Fibroblast of peridontal ligament (primary cell): ENCODE data around the gene ARHGEF11.
A peak's percentile ranks its signal among the peaks of the same experiment; 100 is the strongest.

Experiments used
- DNase-seq: peaks from one replicate; pipeline ENCODE4 v3.0.0-alpha.2; 2010; ENCODE audit errors: extremely low read depth

The ARHGEF11 gene

DNA sequence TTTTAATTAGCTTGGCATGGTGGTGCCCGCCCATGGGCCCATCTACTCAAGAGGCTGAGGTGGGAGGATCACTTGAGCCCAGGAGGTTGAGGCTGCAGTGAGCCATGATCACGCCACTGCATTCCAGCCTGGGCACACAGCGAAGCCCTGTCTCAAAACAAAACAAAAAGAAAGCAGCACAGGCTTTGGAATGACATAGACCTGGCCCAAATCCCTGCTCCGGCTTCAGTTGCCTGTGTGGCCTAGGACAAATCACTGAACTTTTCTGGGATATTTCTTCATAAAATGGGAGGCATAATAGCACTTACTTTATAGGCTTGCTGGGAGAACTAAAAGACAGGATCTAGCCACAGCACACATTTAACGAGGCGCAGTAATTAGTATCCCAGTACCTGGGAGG, 149.6 kb downstream of the ARHGEF11 start:
- no peak for DNase-seq

DNA sequence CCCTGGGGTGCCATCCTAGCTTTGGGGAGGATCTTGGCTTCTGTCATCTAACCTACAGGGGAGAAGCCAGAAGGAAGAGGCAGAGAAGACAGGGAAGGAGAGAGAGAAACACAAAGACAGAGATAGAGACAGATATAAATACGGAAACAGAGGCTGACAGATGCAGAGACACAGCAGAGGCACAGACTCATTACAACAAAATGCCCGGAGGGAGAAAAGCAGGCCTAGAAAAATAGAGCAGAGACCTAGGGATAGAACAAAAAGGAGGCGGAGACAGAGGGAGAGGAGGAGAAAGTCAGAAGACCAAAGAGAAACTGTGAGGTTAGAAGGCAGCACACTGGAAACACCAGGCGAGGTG, 150.1 kb downstream of the ARHGEF11 start:
- peak; percentile 52 for DNase-seq

DNA sequence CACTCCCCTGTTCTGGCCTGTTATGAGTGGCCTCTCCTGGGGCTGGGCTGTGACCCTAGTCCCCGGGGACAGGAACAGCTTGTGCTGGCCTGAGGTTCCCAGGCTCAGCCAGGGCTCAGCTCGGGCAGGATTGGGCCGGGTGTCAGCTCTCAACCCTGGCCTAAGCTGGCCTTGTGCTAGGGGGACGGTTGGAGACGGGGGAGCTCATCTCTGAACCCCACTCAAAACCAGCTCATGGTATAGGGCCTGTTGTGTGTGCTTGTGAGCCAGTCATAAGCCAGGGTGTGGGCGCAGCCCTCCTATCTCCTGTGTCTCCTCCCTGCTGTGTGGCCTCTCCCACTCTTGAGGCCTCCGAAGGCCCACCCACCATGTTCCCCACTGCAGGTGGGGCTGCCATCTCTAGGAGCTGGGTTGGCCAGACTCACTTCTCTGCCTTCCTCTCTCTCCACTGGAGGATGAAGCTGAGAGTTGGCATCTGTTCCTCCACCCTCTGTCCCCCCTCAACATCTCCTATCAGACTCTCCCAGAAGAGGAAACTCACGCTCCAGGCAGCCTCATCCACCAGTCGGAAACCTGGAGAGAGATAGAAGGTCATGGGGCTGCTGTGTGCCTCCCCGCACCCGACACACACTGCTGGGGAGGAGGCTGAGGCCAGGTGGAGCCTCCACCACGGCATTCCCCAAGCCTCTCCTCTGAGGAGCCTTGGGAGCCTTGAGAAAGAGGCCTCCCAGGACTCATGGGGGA, 150.7 kb downstream of the ARHGEF11 start:
- peak; percentile 55 for DNase-seq

DNA sequence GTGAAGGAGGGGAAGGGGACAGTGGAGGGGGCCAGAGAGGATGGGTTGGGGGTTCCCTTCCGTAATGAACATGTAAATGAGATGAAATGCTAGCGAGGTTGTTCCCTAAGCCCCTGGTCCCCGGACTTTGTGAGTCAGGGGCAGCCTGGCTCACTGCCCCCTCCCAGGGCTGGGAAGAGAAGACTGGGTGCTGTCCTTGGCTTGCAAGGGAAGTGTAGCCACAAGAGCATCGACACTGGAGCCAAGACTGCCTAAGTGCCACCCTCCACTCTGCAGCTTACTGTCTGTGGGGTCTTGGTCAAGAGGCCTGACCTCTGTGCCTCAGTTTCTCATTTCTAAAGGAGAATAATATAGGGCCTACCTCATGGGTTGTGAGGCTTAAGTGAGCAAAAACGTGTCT, 151.5 kb downstream of the ARHGEF11 start:
- no peak for DNase-seq

- no peak for DNase-seq
Measured at GRCh38 chr1:156893048-156893953, 152.2 kb downstream of the ARHGEF11 start, which contains the start of gene PEAR1. Gene PEAR1, plus strand, starts transcription at chr1:156893718. Its CDS starts 10,209 bp downstream, at chr1:156903927.

DNA sequence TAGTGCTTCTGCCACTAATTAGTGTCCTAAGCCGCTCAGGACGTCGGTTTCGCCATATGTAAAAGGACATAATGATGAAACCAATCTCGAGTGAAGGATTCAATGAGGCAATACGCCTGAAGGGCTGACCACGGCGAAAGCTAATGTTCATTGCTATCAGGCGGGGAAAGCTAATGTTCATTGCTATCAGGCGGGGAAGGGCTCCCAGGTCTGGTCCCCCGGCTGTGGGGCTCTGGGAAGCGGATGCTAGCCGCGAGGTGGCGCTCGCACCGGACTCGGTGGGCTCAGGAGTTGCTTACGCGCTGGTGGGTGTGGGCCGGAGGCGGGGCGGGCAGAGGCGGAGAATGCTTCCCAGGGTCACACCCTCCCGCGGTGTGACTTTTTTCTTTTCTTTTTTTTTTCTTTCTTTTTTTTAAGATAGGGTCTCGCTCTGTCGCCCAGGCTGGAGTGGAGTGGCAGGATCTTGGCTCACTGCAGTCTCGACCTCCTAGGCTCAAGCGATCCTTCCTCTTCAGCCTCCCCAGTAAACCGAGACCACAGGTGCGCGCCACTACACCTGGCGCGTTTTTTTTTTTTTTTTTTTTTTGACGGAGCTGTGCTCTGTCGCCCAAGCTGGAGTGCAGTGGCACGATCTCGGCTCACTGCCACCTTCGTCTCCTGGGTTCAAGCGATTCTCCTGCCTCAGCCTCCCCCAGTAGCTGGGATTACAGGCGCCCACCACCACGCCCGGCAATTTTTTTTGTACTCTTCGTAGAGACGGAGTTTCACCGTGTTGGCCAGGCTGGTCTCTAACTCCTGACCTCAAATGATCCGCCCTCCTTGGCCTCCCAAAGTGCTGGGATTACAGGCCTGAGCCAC, 153.1 kb downstream of the ARHGEF11 start:
- peak; percentile 86 for DNase-seq

GRCh38 chr1:156889802-156890580, 155.6 kb downstream of the ARHGEF11 start:
- DNase-seq = peak; percentile 89

DNA sequence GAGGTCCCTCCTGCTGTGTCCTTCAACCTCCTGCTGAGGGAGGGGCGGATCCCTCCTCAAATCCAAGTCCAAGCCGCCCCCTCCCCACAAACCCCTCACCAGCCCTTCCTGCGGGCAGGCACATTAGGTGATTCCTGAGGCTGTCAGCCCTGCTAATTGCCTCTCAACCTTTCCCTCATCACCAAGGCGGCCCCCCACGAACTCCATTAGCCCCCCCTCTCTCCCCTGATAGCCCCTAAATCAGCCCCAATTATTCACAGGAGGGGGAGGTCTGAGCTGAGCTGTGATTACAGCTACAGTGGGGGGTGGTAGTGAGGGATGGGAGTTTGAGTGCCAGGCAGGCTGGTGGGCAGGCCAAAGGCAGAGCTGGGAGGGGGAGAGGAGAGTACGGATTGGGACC, 157.8 kb downstream of the ARHGEF11 start:
- DNase-seq = no peak

DNA sequence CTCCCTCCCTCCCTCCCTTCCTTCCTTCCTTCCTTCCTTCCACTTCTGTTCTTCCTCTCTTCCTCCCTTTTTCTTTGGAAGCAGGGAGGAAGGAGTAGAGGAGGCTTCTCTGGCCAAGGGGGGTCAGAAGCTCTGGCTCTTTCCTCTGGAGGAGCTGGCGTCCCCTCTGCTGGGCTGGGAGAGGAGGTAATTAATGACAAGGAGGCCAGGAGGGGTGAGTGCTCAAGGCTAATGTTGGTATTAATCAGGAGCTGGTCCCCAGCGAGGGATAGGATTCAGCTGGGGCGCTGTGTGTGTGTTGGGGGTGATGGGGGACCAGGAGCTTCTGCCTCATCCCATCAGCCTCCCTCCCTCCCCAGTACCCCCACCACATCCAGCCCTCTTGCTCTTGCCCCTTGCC, 158.2 kb downstream of the ARHGEF11 start:
- DNase-seq = no peak

GRCh38 chr1:156886583-156887281, 158.8 kb downstream of the ARHGEF11 start:
- DNase-seq = no peak

- DNase-seq = no peak
Measured at GRCh38 chr1:156885880-156886355, 159.6 kb downstream of the ARHGEF11 start.

GRCh38 chr1:156885314-156885713, 160.2 kb downstream of the ARHGEF11 start:
- peak; percentile 62 for DNase-seq
